H1 (cell line): ENCODE data around the gene ASTN2.

ENCODE experiments used
- CHD2 ChIP-seq: IDR thresholded peaks from 2 replicates; pipeline ENCODE4 v1.6.1; 2012; ENCODE audit warnings: low read length, improper control_type of control experiment
- CREB1 ChIP-seq: IDR thresholded peaks from 2 replicates; pipeline ENCODE4 v1.6.1; 2012; ENCODE audit warnings: inconsistent platforms
- CTCF ChIP-seq, 3 experiments: IDR thresholded peaks; 1 replicate in 2 of 3; 2 replicates in 1 of 3; pipeline versions ENCODE4 v1.5.1 to v1.6.1; 2011; ENCODE audit warnings: low read length in 3 of 3, mild to moderate bottlenecking in 3 of 3, inconsistent platforms in 2 of 3, low read depth in 1 of 3, moderate library complexity in 1 of 3; ENCODE audit not compliant: insufficient read depth in 1 of 3; ENCODE audit errors: control extremely low read depth in 1 of 3
- EGR1 ChIP-seq: IDR thresholded peaks from 2 replicates; pipeline ENCODE4 v1.6.1; 2011; ENCODE audit warnings: low read depth, low read length, borderline replicate concordance
- HDAC2 ChIP-seq, 2 experiments: fragments of 300-600 bp in 1 of 2; sonication (generic) in 1 of 2; IDR thresholded peaks; 2 replicates each; pipeline ENCODE4 v1.6.1; 2011 to 2012; ENCODE audit warnings: low read depth in 2 of 2, low read length in 2 of 2, mild to moderate bottlenecking in 2 of 2, moderate library complexity in 2 of 2, borderline replicate concordance in 1 of 2, inconsistent platforms in 1 of 2
- POLR2A ChIP-seq, 2 experiments: IDR thresholded peaks; 1 replicate in 1 of 2; 2 replicates in 1 of 2; pipeline ENCODE4 v1.6.1; 2011; ENCODE audit warnings: low read depth in 2 of 2, low read length in 2 of 2, mild to moderate bottlenecking in 2 of 2; ENCODE audit errors: control extremely low read depth in 1 of 2
- POLR2AphosphoS5 ChIP-seq: IDR thresholded peaks from 2 replicates; pipeline ENCODE4 v1.6.1; 2011; ENCODE audit warnings: low read depth, low read length
- SP2 ChIP-seq: IDR thresholded peaks from 2 replicates; pipeline ENCODE4 v1.6.1; 2012; ENCODE audit warnings: mild to moderate bottlenecking, low read length, inconsistent platforms
- TBP ChIP-seq: IDR thresholded peaks from 2 replicates; pipeline ENCODE4 v1.6.1; 2011; ENCODE audit warnings: low read depth, low read length, improper control_type of control experiment
- TCF12 ChIP-seq: IDR thresholded peaks from 2 replicates; pipeline ENCODE4 v1.6.1; 2011; ENCODE audit warnings: low read depth, mild to moderate bottlenecking, low read length
- ZNF274 ChIP-seq: IDR thresholded peaks from 2 replicates; pipeline ENCODE4 v1.7.0; 2012; ENCODE audit warnings: low read length, borderline replicate concordance; ENCODE audit errors: extremely low read depth

GRCh38 chr9:117160254-117160653, 254.6 kb downstream of the ASTN2 start:
- TF ChIP-seq TBP (no peak), CTCF (IDR thresholded peaks at IDR 0.05; ENCODE audit: control extremely low read depth in 1 of 3, insufficient read depth in 1 of 3, low read depth in 1 of 3, low read length in 3 of 3) (peak in 2 of 3 experiments; percentile 39 to 60; a peak in 2 of 4 replicates), POLR2AphosphoS5 (no peak), SP2 (no peak), POLR2A (IDR thresholded peaks at IDR 0.05; ENCODE audit: control extremely low read depth in 1 of 2, low read depth in 2 of 2, low read length in 2 of 2) (no peak), EGR1 (no peak), CHD2 (no peak), TCF12 (no peak), HDAC2 (IDR thresholded peaks at IDR 0.05; ENCODE audit: borderline replicate concordance in 1 of 2, low read depth in 2 of 2, low read length in 2 of 2) (no peak), ZNF274 (no peak), CREB1 (no peak)
